ENCODE results near the gene SIGLECL1. TPM values are rescaled to one million over a fixed set of nuclear protein-coding genes. Genes with fewer than 3 reads are reported as not detected.
"Not testable (repeated sequence)": the region's sequence is repeated elsewhere in the genome, so short reads cannot be mapped to it uniquely, and the experiment has no call there.

Gene SIGLECL1
- polyA plus RNA-seq, 1 experiment, result not detected

DNA sequence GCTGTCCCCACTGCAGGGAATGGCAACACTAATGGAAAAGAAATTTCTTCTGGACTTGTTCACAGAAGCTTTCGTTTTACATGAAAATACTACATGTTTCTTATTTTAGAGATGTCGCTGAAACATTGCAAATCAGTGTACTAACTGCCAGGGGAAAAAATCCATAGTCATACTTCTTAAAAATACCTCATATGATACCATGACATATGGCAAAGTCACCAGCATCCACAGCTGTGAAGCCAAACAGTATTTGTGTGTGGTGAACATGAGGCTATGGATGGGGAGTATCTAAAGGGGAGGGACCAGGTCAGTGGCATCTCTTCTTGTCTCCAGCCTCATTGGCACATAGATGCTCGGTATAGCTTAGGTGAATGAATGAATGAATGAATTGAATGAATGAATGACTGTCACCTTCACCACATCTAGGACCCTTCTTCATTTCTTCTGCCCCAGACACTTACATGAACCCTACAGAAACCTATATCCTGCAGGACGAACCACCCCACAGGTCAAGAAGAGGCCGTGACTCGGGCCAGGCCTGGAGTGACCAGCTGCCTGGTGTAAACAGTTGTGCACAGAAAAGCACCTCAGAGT, 40.6 kb upstream of the SIGLECL1 start:
- CTCF ChIA-PET, result no interaction called here
- TF ChIP-seq, protein P1, sequence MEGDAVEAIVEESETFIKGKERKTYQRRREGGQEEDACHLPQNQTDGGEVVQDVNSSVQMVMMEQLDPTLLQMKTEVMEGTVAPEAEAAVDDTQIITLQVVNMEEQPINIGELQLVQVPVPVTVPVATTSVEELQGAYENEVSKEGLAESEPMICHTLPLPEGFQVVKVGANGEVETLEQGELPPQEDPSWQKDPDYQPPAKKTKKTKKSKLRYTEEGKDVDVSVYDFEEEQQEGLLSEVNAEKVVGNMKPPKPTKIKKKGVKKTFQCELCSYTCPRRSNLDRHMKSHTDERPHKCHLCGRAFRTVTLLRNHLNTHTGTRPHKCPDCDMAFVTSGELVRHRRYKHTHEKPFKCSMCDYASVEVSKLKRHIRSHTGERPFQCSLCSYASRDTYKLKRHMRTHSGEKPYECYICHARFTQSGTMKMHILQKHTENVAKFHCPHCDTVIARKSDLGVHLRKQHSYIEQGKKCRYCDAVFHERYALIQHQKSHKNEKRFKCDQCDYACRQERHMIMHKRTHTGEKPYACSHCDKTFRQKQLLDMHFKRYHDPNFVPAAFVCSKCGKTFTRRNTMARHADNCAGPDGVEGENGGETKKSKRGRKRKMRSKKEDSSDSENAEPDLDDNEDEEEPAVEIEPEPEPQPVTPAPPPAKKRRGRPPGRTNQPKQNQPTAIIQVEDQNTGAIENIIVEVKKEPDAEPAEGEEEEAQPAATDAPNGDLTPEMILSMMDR (IDR thresholded peaks at IDR 0.05; ENCODE audit: low read depth, low read length), result no peak

DNA sequence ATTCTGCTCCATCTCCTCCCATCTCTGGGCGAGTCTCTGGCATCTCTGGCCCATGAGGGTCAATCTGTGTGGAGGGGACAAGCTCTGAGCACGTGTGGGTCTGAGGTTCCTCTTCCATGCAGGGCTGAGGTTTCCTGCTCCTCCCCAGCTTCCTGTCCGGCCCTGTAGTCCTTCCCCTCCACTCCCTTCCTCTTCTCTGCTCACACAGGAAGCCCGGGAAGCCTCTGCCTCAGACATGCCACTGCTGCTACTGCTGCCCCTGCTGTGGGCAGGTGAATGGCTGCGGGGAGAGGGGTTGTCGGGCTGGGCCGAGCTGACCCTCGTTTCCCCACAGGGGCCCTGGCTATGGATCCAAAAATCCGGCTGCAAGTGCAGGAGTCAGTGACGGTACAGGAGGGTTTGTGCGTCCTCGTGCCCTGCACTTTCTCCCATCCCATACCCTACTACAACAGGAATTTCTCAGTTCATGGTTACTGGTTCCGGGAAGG, 40.0 kb upstream of the SIGLECL1 start:
- CTCF ChIA-PET; H3K4me3 ChIP-seq (ENCODE audit: low read depth, low read length); H3K27me3 ChIP-seq (ENCODE audit: control insufficient read depth, insufficient read depth, low read length); H3K27ac ChIP-seq (ENCODE audit: low read depth, low read length); POLR2A ChIA-PET; DNase-seq (ENCODE audit: low read depth, low spot score); H3K9me3 ChIP-seq (ENCODE audit: control insufficient read depth, insufficient read depth, low read length): not testable (repeated sequence)

More for the DNA sequence above, 40.6 kb upstream of the SIGLECL1 start:
- Histone ChIP-seq H3K9me3 (ENCODE audit: control insufficient read depth, insufficient read depth, low read length) (no peaks in the 10 kb centered on the region), H3K27me3 (ENCODE audit: control insufficient read depth, insufficient read depth, low read length) (no peaks in the 10 kb centered on the region), H3K4me3 (ENCODE audit: low read depth, low read length) (no peak overlapping the region), H3K27ac (ENCODE audit: low read depth, low read length) (no peak overlapping the region)
- POLR2A ChIA-PET, result no interaction called here
- DNase-seq (ENCODE audit: low read depth, low spot score), result no peak

DNA sequence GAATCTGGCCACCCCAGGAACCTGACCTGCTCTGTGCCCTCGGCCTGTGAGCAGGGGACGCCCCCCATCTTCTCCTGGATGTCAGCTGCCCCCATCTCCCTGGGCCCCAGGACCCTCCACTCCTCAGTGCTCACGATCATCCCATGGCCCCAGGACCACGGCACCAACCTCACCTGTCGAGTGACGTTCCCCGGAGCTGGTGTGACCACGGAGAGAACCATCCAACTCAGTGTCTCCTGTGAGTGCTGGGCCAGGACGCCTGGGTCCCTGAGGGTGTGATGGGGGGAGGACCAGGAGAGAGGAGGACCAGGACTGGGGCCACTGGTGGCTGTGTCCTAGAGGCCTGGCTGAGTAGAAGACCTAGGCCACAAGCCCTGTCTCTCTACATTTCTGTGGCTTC, 39.0 kb upstream of the SIGLECL1 start:
- POLR2A ChIA-PET, result no interaction called here
- Histone ChIP-seq H3K4me3 (ENCODE audit: low read depth, low read length) (no peak overlapping the region), H3K27me3 (ENCODE audit: control insufficient read depth, insufficient read depth, low read length) (no peaks in the 10 kb centered on the region), H3K9me3 (ENCODE audit: control insufficient read depth, insufficient read depth, low read length) (no peaks in the 10 kb centered on the region), H3K27ac (ENCODE audit: low read depth, low read length) (no peak overlapping the region)
- CTCF ChIA-PET, result no interaction called here
- TF ChIP-seq, protein P1 (IDR thresholded peaks at IDR 0.05; ENCODE audit: low read depth, low read length), result no peak
- DNase-seq (ENCODE audit: low read depth, low spot score), result no peak

DNA sequence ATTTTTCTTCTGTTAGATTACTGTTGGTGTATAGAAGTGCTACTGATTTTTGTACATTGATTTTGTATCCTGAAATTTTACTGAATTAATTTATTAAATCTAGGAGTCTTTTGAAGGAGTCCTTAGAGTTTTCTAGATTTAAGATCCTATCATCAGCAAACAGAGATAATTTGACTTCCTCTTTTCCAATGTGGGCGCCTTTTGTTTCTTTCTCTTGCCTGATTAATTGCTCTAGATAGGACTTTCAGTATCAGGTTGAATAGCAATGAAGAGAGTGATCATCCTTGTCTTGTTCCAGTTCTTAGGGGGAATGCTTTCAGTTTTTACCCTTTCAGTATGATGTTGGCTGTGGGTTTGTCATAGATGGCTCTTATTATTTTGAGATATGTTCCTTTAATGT, 31.6 kb upstream of the SIGLECL1 start:
- TF ChIP-seq, protein P1 (IDR thresholded peaks at IDR 0.05; ENCODE audit: low read depth, low read length), result no peak
- Histone ChIP-seq H3K27ac (ENCODE audit: low read depth, low read length) (no peak overlapping the region), H3K9me3 (ENCODE audit: control insufficient read depth, insufficient read depth, low read length) (no peaks in the 10 kb centered on the region), H3K27me3 (ENCODE audit: control insufficient read depth, insufficient read depth, low read length) (no peaks in the 10 kb centered on the region), H3K4me3 (ENCODE audit: low read depth, low read length) (no peak overlapping the region)
- ChIA-PET POLR2A (no interaction called here), CTCF (no interaction called here)
- DNase-seq (ENCODE audit: low read depth, low spot score), result no peak

DNA sequence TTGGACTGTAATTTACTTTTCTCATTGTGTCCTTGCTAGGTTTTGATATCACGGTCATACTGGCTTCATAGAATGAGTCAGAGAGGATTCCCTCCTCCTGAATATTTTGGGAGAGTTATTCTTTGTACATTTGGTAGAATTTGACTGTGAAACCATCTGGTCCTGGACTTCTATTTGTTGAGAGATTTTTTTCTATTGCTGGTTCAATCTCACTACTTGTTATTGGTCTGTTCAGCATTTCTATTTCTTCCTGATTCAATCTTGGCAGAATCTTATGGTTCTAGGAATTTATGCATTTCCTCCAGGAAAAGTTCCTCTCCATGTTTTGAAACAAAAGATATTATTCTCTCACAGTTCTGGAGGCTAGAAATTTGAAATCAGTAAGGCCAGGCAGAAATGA, 30.9 kb upstream of the SIGLECL1 start:
- H3K27ac ChIP-seq (ENCODE audit: low read depth, low read length), result no peak overlapping the region
- no peak overlapping the region for H3K4me3 ChIP-seq (ENCODE audit: low read depth, low read length)
- POLR2A ChIA-PET, result no interaction called here
- CTCF ChIA-PET, result no interaction called here
- no peaks in the 10 kb centered on the region; the same call in 1 of the 2 replicates for H3K9me3 ChIP-seq (ENCODE audit: control insufficient read depth, insufficient read depth, low read length)
- no peak for DNase-seq (ENCODE audit: low read depth, low spot score)
- H3K27me3 ChIP-seq (ENCODE audit: control insufficient read depth, insufficient read depth, low read length), result no peaks in the 10 kb centered on the region
- TF ChIP-seq, protein P1 (IDR thresholded peaks at IDR 0.05; ENCODE audit: low read depth, low read length), result no peak
